Gastroesophageal sphincter (tissue), 4 donors: ENCODE data around the gene MEGF6. TPM values are rescaled to one million over a fixed set of nuclear protein-coding genes. Genes with fewer than 3 reads are reported as not detected.
A peak's percentile ranks its signal among the peaks of the same experiment; 100 is the strongest.

Experiments
- ATAC-seq: fragments of 150-250 bp; one replicate; pipeline ENCODE4 v1.9.1; 2016; ENCODE audit warnings: mild to moderate bottlenecking, moderate library complexity
- H3K27ac ChIP-seq, 4 donors: fragments of 200-600 bp; sonication (generic) in 3 of 4; 1 replicate in 3 of 4; 2 replicates in 1 of 4; pipeline ENCODE4 v1.5.1; 2016 to 2019
- H3K27me3 ChIP-seq: fragments of 200-600 bp; sonication (generic); one replicate; pipeline ENCODE4 v1.5.1; 2019
- H3K36me3 ChIP-seq, 2 donors: fragments of 200-600 bp; sonication (generic); one replicate each; pipeline ENCODE4 v1.5.1; 2019; ENCODE audit warnings: control low read depth in 1 of 2
- H3K4me1 ChIP-seq, 3 donors: fragments of 200-600 bp; sonication (generic); 1 replicate in 2 of 3; 2 replicates in 1 of 3; pipeline ENCODE4 v1.5.1; 2016 to 2019; ENCODE audit warnings: control low read depth in 2 of 3
- H3K4me3 ChIP-seq, 2 donors: fragments of 200-600 bp; sonication (generic); one replicate each; pipeline ENCODE4 v1.5.1; 2019; ENCODE audit warnings: mild to moderate bottlenecking in 1 of 2, moderate library complexity in 1 of 2
- H3K9me3 ChIP-seq, 3 donors: fragments of 200-600 bp; sonication (generic); one replicate each; pipeline ENCODE4 v1.5.1; 2017 to 2019; ENCODE audit warnings: control low read depth in 2 of 3
- EP300 ChIP-seq: sonication (generic); formaldehyde crosslinking; IDR thresholded peaks from one replicate; pipeline ENCODE4 v1.6.1; 2017; ENCODE audit warnings: antibody characterized with exemption, mild to moderate bottlenecking
- POLR2A ChIP-seq, 2 donors: fragments of 450-650 bp; IDR thresholded peaks; one replicate each; pipeline ENCODE4 v1.6.1; 2017; ENCODE audit warnings: antibody characterized with exemption in 2 of 2, mild to moderate bottlenecking in 2 of 2, moderate library complexity in 1 of 2
- POLR2AphosphoS5 ChIP-seq: sonication (generic); formaldehyde crosslinking; IDR thresholded peaks from one replicate; pipeline ENCODE4 v1.6.1; 2017; ENCODE audit warnings: antibody characterized with exemption
- WGBS, 2 donors: methylation state at CpG; one replicate each; pipeline ENCODE4 v1.1.5; 2018; ENCODE audit warnings: low coverage in 1 of 2; 5-methylcytosine and 5-hydroxymethylcytosine counted together
- total RNA-seq, 4 donors: library from RNA; depleted of rRNA; stranded (reverse); fragments of >200 nt; gene quantifications; one replicate each; pipeline ENCODE4 v1.1.0, GENCODE V29; 2016
- TF ChIP-seq, protein P1 (sequence below), 4 experiments: fragments of 200-600 bp in 2 of 4; fragments of 450-650 bp in 2 of 4; sonication (generic) in 1 of 4; IDR thresholded peaks; one replicate each; pipeline ENCODE4 v1.5.1; 2017 to 2019; ENCODE audit warnings: antibody characterized with exemption in 4 of 4, mild to moderate bottlenecking in 2 of 4, moderate library complexity in 2 of 4

The MEGF6 gene
- total RNA-seq, 4 donors from 2014 or later, result 4.7 to 15.5 (median 10.8) TPM

DNA sequence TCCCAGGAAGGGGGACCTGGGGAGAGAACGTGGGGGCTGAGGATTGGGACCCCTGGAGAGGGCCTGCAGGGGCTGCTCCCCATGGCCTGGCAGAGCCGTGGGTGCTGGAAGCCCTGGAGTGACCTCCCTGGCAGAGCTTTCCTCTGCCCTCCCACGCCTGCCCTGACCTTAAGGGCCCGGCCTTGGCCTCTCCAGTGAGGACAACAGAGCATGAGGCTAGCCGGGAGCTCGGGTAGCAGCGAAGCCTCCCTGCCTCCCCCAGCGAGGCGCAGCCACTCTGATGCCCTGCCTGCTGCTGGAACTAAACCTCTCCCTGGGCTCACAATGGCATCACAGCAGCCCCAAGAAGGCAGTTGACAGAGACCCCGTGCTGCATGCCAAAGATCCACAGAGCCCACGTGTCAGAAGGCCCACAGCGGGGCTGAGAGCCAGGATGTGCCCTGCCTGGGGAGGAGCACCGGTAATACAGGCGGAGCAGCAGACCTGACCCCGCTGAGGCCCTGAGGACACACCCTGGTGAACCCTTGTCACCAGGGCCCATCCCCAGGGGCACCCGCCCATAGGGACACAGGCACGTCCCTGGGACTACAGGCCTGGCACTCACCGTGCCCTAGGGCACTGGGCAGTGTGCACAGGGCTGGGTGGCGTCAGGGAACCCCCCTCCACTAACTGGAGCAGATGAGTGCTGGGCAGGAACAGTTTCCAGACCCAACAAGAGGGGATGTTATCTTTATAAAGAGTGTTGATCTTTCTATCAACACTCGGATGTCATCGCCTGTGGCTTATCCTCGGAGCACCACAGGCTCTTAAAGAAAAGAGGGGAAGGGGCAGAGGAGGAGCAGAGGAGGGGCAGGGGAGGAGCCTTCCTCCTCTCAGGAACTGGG, 108.4 kb downstream of the MEGF6 start:
- ATAC-seq, result no peak
- WGBS, 2 donors, result 69% methylated on average over 2 of the region's 22 CpGs; no CpG with 5 or more reads in 1 of the 2 donors
- Histone ChIP-seq H3K9me3 (no peaks in the 10 kb centered on the region), H3K27ac (no peak overlapping the region), H3K4me1 (peaks cover 0 to 11% (median 0%) of the 10 kb centered on the region in 3 donors), H3K27me3 (no peaks in the 10 kb centered on the region), H3K4me3 (no peak overlapping the region), H3K36me3 (peaks cover 0 to 19% of the 10 kb centered on the region in 2 donors)
- TF ChIP-seq, protein P1, sequence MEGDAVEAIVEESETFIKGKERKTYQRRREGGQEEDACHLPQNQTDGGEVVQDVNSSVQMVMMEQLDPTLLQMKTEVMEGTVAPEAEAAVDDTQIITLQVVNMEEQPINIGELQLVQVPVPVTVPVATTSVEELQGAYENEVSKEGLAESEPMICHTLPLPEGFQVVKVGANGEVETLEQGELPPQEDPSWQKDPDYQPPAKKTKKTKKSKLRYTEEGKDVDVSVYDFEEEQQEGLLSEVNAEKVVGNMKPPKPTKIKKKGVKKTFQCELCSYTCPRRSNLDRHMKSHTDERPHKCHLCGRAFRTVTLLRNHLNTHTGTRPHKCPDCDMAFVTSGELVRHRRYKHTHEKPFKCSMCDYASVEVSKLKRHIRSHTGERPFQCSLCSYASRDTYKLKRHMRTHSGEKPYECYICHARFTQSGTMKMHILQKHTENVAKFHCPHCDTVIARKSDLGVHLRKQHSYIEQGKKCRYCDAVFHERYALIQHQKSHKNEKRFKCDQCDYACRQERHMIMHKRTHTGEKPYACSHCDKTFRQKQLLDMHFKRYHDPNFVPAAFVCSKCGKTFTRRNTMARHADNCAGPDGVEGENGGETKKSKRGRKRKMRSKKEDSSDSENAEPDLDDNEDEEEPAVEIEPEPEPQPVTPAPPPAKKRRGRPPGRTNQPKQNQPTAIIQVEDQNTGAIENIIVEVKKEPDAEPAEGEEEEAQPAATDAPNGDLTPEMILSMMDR (IDR thresholded peaks at IDR 0.05), result no peak
- TF ChIP-seq POLR2A (IDR thresholded peaks at IDR 0.05), result no peak
- no peak for TF ChIP-seq POLR2AphosphoS5
- no peak for TF ChIP-seq EP300

DNA sequence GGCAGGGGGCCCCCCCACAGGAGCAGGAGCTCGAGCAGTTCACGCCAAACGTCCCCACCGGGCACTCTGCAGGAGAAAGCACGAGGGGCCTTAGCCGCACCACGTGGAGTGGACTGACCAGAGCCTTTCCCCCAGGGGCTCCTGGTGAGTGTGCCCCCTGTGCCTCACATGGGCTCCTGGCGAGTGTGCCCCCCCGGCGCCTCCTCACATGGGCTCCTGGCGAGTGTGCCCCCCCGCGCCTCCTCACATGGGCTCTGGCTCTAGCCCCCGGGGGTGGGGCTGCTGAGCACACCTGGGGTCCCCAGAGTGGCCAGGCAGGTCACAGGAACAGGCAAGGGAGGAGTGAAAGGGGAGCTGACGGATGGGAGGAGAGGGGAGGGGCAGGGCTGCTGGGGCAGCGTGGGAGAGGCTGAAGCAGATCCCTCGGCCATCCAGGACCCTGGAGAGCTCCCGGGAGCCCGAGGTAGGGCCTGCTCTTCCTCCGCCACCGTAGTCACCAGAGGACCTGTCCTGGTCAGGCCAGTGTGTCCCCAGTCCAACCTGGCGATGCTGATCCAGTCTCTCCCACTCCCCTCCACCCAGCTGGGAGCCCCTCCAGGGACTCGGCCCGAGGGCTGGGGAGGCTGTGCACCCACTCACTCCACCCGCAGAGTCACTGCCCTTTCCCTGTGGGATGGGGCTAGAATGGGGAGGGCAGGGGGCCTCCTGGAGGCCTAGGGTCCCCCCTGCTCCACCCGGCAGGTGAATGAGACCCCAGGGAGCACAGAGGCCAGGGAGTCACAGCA, 109.3 kb downstream of the MEGF6 start:
- 60 to 93% methylated on average over 1 to 3 of the region's 26 CpGs for WGBS, 2 donors

DNA sequence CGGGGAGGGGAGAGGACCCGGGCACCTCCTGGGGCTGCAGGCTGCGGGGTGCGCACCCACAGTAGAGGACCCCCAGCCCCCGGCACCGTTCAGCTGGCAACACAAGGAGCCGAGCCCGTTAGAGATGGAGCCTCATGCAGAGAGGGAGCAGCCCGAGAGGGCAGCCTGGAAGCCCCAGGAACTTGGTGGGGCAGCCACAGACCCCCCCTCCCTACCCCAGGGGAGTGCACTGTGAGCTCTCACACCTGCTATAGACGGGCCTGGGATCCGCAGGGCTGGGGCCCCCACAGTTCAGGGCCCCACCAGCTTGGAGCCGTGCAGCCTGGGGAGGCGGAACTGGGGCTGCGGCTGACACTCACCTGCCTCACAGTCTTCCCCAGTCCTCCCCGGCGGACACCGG, 109.9 kb downstream of the MEGF6 start:
- Histone ChIP-seq H3K36me3 (peaks cover 0 to 19% of the 10 kb centered on the region in 2 donors), H3K27me3 (no peaks in the 10 kb centered on the region), H3K4me3 (no peak overlapping the region), H3K4me1 (peaks cover 0 to 11% (median 0%) of the 10 kb centered on the region in 3 donors), H3K9me3 (no peaks in the 10 kb centered on the region), H3K27ac (no peak overlapping the region)
- no peak for ATAC-seq
- no CpG with 5 or more reads among the region's 17 CpGs for WGBS, 2 donors
- TF ChIP-seq, protein P1 (IDR thresholded peaks at IDR 0.05), result no peak
- TF ChIP-seq POLR2A (IDR thresholded peaks at IDR 0.05) (no peak), POLR2AphosphoS5 (no peak), EP300 (no peak)

More for the DNA sequence above, 109.3 kb downstream of the MEGF6 start:
- Histone ChIP-seq H3K4me3 (no peak overlapping the region), H3K4me1 (peaks cover 0 to 11% (median 0%) of the 10 kb centered on the region in 3 donors), H3K27me3 (no peaks in the 10 kb centered on the region), H3K9me3 (no peaks in the 10 kb centered on the region), H3K36me3 (peaks cover 0 to 19% of the 10 kb centered on the region in 2 donors), H3K27ac (no peak overlapping the region)
- peak; percentile 39 for ATAC-seq
- TF ChIP-seq POLR2AphosphoS5 (no peak), POLR2A (IDR thresholded peaks at IDR 0.05) (no peak), EP300 (no peak)
- TF ChIP-seq, protein P1 (IDR thresholded peaks at IDR 0.05), result no peak

DNA sequence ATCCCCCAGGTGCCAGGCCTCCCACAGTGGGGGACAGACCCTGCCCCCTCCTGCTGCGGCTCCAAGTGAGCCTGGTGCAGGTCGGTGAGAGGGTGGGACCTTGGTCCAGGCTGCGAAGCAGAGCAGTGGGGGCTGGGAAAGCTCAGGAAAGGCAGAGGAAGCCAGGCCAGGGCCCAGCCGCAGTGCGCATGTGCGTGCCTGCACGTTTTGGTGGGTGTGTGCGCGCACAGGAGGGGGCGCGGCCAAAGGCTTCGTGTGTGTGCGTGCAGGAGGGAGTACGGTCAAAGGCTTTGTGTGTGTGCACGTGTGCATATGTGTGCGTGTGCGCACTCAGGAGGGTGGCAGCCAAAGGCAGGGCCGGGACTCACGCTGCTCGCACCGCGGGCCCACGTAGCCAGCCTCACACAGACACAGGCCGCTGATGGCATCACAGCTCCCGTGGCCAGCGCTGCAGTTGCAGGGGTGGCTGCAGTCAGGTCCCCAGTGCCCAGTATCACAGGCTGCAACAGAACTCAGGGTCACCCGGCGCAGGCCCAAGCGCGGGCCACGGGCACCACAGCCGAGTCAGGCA, 111.0 kb downstream of the MEGF6 start:
- H3K27me3 ChIP-seq, result no peaks in the 10 kb centered on the region
- H3K9me3 ChIP-seq, result no peaks in the 10 kb centered on the region
- H3K4me3 ChIP-seq, result no peak overlapping the region
- H3K4me1 ChIP-seq, result peaks cover 0 to 10% (median 0%) of the 10 kb centered on the region in 3 donors
- WGBS, 2 donors, result 20 to 88% methylated on average over 1 to 12 of the region's 32 CpGs
- H3K36me3 ChIP-seq, result peaks cover 0 to 19% of the 10 kb centered on the region in 2 donors
- ATAC-seq, result no peak
- TF ChIP-seq EP300 (no peak), POLR2AphosphoS5 (no peak), POLR2A (IDR thresholded peaks at IDR 0.05) (no peak)
- TF ChIP-seq, protein P1 (IDR thresholded peaks at IDR 0.05), result no peak
- H3K27ac ChIP-seq, result no peak overlapping the region
